ENCODE data around the gene C1D.
"Not testable (repeated sequence)": the region's sequence is repeated elsewhere in the genome, so short reads cannot be mapped to it uniquely, and the experiment has no call there.

Gene C1D

DNA sequence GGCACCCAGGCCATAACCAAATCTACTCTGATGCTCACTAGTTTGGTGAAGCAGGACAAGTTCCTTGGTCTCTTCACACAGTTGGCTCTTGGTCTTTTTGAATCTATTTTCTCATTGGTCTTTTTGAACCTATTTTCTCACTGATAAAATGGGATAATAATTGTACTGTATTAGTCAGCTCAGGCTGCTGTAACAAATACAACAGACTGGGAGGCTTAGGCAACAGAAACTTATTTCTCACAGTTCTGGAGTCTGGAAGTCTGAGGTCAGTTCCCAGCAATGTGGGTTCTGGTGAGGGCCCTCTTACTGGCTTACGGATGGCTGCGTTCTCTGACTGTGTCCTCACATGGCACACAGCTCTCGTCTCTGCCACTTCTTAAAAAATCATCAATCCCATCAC is 63.5 kb downstream of the C1D start:
- no peak for DNase-seq (ENCODE audit: low spot score)

DNA sequence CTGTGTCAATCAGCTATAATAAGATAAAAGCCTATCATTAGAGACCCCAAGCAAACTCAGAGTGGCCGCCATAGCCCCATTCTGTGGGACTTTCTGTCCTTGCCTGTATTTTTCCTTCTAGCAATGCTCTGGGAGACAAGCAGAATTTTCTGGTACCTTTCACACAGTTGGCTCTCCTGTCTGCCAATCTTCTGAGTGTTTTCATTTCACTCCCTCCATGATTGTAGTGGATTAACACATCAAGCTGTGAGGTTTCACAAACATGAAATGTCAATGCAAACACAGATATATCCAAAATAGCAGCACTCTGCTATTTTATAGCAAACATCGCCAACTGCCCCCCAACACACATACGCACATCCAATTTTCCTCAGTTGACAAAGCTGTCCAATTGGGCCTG is 64.9 kb downstream of the C1D start:
- no peak for DNase-seq (ENCODE audit: low spot score)

DNA sequence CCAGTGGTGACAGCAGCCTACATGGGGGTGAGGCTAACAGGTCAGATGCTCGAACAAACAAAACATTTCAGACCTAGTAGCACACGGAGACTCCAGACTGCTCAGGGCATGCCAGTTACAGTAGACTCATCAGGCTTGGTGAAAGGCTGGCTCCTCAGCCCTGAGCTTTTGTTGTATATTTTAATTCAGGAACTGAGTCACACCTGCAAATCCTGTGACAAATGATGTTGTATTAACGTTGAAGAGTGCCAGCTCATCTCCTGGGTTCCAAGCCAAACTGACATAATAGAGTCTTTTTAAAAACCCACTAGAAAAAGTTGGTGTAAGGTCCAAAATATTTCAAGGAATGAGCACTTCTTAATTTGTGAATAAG is 65.3 kb downstream of the C1D start:
- DNase-seq (ENCODE audit: low spot score), result no peak

DNA sequence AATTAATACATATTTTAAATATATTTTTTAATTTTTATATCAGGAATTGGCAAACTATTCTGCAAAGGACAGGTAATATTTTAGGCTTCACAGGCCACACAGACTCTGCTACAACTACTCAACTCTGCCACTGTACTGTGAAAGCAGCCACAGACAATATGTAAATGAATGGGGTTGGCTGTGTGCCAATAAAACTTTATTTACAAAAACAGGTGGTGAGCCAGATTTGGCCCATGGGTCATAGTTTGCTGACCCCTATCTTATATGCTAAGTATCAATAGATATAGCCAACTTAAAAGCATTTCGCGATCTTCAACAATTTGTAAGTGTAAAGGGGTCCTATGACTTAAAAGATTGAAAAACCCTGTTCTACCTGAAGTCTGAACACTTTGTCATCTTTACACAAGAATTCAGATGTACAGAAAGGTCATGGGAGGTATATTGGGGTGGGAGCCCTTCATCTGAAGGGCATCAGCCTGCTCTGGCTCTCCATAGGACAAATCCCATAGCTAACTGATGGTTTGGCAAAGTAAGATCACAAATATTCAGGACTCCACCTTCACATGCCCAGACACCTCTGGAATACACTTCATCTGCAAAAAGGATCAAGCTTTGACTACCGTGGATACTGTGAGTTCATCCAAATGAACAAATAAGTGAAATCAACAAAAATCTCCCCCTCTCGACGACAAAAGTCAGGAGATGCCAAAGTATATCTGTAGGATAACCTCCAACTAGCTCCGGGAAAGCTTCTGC is 65.9 kb downstream of the C1D start:
- DNase-seq (ENCODE audit: low spot score), result no peak

DNA sequence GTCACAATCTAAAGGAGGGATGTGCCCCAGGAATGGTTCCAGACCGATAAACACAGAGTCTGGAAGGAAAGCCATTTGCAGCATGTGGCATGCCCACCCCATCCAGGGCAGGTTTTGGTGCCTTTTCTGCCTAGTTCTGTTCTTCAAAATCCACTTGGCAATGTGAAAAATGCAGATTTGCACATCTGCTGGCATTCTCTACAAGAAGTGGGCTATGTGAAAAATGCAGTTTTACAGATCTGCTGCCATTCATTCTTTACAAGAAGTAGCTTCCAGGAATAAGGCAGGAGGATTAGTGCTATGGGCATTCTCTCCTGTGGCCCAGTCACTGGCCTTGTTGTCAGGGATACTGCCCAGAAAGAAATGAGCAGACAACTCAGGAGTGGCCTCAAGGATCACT is 68.1 kb downstream of the C1D start:
- no peak for DNase-seq (ENCODE audit: low spot score)

DNA sequence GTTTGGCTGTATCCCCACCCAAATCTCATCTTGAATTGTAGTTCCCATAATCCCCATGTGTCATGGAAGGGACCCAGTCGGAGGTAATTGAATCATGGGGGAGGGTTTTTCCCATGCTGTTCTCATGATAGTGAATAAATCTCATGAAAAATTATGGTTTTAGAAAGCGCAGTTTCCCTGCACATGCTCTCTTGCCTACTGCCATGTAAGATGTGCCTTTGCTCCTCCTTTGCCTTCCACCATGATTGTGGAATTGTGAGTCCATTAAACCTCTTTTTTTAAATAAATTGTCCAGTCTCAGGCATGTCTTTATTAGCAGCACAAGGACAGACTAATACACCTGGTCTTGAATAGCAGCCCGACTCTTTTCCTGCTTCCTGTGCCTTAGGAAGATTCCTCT is 68.7 kb downstream of the C1D start:
- DNase-seq (ENCODE audit: low spot score), result not testable (repeated sequence)

DNA sequence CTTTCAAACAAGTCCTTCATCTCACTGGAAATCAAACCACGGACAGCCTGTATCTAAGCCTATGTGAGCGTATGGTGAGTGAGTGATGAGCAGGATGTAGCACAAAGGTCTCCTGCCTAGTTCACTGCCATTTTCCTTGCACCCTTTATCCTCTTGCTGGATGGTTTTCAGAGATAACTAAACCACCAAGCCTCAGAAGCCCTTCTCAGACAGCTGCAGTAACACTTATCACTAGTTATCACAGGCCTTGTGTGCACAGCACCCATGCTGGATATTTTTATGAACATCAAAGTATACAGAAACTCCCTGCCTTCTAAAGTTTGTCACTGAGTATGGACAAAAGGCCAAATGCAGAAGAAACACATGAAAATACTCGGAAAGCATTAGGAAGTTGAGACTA is 69.5 kb downstream of the C1D start:
- no peak for DNase-seq (ENCODE audit: low spot score)

DNA sequence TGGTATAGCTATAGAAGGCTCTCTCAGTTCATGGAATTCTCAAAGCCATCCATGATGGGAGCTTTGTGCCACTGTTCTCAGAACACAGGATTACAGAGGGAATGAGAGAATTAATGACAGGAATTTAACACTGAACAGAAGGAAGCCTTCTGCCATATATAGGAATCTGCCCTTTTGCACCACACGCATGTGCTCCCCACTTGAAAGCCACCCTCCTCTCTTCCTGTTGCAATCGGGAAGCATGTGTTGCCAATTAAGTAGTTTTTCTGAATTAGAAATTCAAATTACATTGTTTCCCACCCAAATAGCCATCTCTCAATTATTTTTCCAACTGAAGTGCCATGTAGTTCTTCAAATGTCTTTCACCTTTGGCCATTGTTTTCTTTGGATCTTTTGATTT is 71.3 kb downstream of the C1D start:
- DNase-seq (ENCODE audit: low spot score), result no peak

All from globus pallidus (tissue), 1 donor.